Fibroblast of lung (primary cell): ENCODE data around the gene AFG3L2. TPM values are rescaled to one million over a fixed set of nuclear protein-coding genes. Genes with fewer than 3 reads are reported as not detected.

ENCODE experiments used
- DNase-seq, 2 donors: peaks; one replicate each; pipeline versions ENCODE4 v3.0.0 to v3.0.0-alpha.2; 2010; ENCODE audit warnings: low read depth in 2 of 2
- H2AFZ ChIP-seq: 2 replicates; pipeline ENCODE4 v1.5.1; 2012; ENCODE audit warnings: low read length, control low read depth, inconsistent platforms
- H3K27ac ChIP-seq: 2 replicates; pipeline ENCODE4 v1.5.1; 2011; ENCODE audit warnings: low read length, control low read depth; ENCODE audit not compliant: insufficient read depth
- H3K27me3 ChIP-seq: 2 replicates; pipeline ENCODE4 v1.5.1; 2011; ENCODE audit warnings: mild to moderate bottlenecking, low read length; ENCODE audit not compliant: control insufficient read depth, insufficient read depth
- H3K36me3 ChIP-seq: 2 replicates; pipeline ENCODE4 v1.5.1; 2011; ENCODE audit warnings: low read length; ENCODE audit not compliant: control insufficient read depth, insufficient read depth
- H3K4me1 ChIP-seq: 2 replicates; pipeline ENCODE4 v1.5.1; 2011; ENCODE audit warnings: low read length; ENCODE audit not compliant: control insufficient read depth, insufficient read depth; ENCODE audit errors: extremely low read depth
- H3K4me2 ChIP-seq: 2 replicates; pipeline ENCODE4 v1.5.1; 2011; ENCODE audit warnings: low read length, control low read depth; ENCODE audit not compliant: insufficient read depth; ENCODE audit errors: extremely low read depth
- H3K4me3 ChIP-seq, 4 experiments: fragments of 200-600 bp in 1 of 4; sonication (generic) in 1 of 4; replicated peaks in 1 of 4; 2 replicates each; pipeline ENCODE4 v1.5.1; 2011 to 2016; ENCODE audit warnings: low read length in 4 of 4, low read depth in 3 of 4, mild to moderate bottlenecking in 3 of 4, control low read depth in 2 of 4, inconsistent platforms in 1 of 4, mixed read lengths in 1 of 4; ENCODE audit not compliant: insufficient read depth in 1 of 4; ENCODE audit errors: control extremely low read depth in 1 of 4
- H3K79me2 ChIP-seq: 2 replicates; pipeline ENCODE4 v1.5.1; 2012; ENCODE audit warnings: mild to moderate bottlenecking, low read length, inconsistent platforms; ENCODE audit not compliant: control insufficient read depth, insufficient read depth
- H3K9ac ChIP-seq: 2 replicates; pipeline ENCODE4 v1.5.1; 2011; ENCODE audit warnings: mild to moderate bottlenecking, low read length, control low read depth; ENCODE audit not compliant: insufficient read depth
- H3K9me3 ChIP-seq: 2 replicates; pipeline ENCODE4 v1.5.1; 2012; ENCODE audit warnings: low read depth, low read length; ENCODE audit not compliant: control insufficient read depth, insufficient read depth
- H4K20me1 ChIP-seq: 2 replicates; pipeline ENCODE4 v1.5.1; 2011; ENCODE audit warnings: low read length; ENCODE audit not compliant: control insufficient read depth, insufficient read depth; ENCODE audit errors: extremely low read depth
- EZH2 ChIP-seq: IDR thresholded peaks from 2 replicates; pipeline ENCODE4 v1.5.1; 2012; ENCODE audit warnings: low read length, control low read depth, mild to moderate bottlenecking; ENCODE audit errors: missing control alignments
- polyA plus RNA-seq, 2 donors: library from polyadenylated mRNA; depleted of rRNA in 1 of 2; stranded (reverse) in 1 of 2; unstranded in 1 of 2; fragments of >200 nt; gene quantifications; 2 replicates each; pipeline ENCODE4 v1.2.1, GENCODE V29; 2011 to 2012; ENCODE audit warnings: missing spikeins in 1 of 2
- total RNA-seq: library from RNA; depleted of rRNA; stranded (reverse); fragments of >200 nt; gene quantifications from 2 replicates; pipeline ENCODE4 v1.2.1, GENCODE V29; 2014
- TF ChIP-seq, protein P1 (sequence below), 2 donors: IDR thresholded peaks in 1 of 2; conservative IDR thresholded peaks in 1 of 2; 1 replicate in 1 of 2; 2 replicates in 1 of 2; pipeline ENCODE4 v1.5.1; 2011 to 2012; ENCODE audit warnings: low read length in 2 of 2, control low read depth in 1 of 2, inconsistent platforms in 1 of 2, low read depth in 1 of 2, mild to moderate bottlenecking in 1 of 2

AFG3L2 gene
- total and polyA plus RNA-seq, 2 donors (not counting 1 experiment from before 2014, with no cell fraction given), result 38.3 to 41.0 TPM

DNA sequence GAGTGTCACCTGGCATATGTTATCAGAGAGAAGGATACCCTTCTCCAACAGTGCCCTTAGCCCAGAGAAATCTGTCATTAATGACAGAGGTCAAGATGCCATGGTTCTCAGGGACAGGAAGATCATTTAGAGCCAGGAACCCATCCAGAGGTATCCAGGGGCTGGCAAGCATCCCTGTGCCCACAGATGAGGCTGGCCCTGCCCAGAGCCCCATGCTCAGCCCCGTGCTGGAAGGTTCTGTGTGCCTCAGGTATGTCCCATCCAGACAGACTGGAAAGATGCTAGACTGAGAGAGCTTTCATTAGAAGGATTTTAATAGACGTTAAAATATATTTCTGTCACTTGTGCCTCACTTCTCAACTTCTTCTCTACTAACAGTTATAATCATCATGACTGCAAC lies 77.2 kb downstream of the AFG3L2 start:
- no peak overlapping the region for H3K27ac ChIP-seq
- TF ChIP-seq, protein P1, sequence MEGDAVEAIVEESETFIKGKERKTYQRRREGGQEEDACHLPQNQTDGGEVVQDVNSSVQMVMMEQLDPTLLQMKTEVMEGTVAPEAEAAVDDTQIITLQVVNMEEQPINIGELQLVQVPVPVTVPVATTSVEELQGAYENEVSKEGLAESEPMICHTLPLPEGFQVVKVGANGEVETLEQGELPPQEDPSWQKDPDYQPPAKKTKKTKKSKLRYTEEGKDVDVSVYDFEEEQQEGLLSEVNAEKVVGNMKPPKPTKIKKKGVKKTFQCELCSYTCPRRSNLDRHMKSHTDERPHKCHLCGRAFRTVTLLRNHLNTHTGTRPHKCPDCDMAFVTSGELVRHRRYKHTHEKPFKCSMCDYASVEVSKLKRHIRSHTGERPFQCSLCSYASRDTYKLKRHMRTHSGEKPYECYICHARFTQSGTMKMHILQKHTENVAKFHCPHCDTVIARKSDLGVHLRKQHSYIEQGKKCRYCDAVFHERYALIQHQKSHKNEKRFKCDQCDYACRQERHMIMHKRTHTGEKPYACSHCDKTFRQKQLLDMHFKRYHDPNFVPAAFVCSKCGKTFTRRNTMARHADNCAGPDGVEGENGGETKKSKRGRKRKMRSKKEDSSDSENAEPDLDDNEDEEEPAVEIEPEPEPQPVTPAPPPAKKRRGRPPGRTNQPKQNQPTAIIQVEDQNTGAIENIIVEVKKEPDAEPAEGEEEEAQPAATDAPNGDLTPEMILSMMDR (conservative IDR thresholded peaks at IDR 0.05 in 1 of 2, IDR thresholded peaks at IDR 0.05 in 1 of 2; ENCODE audit: low read depth in 1 of 2, low read length in 2 of 2), result no peak
- TF ChIP-seq EZH2, result no peak
- H3K4me2 ChIP-seq, result no peak overlapping the region
- H3K4me3 ChIP-seq, result no peak overlapping the region
- H4K20me1 ChIP-seq, result no peaks in the 10 kb centered on the region
- no peaks in the 10 kb centered on the region for H3K4me1 ChIP-seq
- H3K9me3 ChIP-seq, result no peaks in the 10 kb centered on the region
- DNase-seq, result no peak
- H2AFZ ChIP-seq, result no peak overlapping the region
- no peaks in the 10 kb centered on the region for H3K36me3 ChIP-seq
- H3K27me3 ChIP-seq, result no peaks in the 10 kb centered on the region
- no peak overlapping the region for H3K9ac ChIP-seq
- no peaks in the 10 kb centered on the region for H3K79me2 ChIP-seq

DNA sequence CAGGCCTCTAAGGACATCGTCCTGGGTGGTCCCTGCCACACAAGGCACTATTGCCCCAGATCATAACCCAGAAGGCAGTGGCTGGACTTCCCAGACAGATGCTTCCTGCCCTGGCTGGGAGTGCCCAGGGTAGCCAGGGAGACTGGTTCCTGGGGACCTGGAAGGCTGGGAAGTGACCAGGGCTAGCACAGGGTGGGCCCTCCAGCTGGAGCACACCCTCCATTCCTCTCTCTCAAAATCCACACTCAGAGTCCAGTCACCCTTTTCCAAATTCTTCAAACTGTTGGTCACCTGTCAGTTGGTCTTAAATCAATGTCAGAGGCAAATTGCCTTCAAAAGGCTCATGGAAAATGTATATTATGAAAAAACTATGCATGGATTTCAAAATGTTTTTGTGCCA lies 80.6 kb downstream of the AFG3L2 start:
- no peak overlapping the region for H3K4me3 ChIP-seq
- H3K27me3 ChIP-seq, result no peaks in the 10 kb centered on the region
- no peaks in the 10 kb centered on the region for H3K9me3 ChIP-seq
- no peak overlapping the region for H3K4me2 ChIP-seq
- no peak overlapping the region for H2AFZ ChIP-seq
- H4K20me1 ChIP-seq, result no peaks in the 10 kb centered on the region
- DNase-seq, result no peak
- H3K9ac ChIP-seq, result no peak overlapping the region
- no peak overlapping the region for H3K27ac ChIP-seq
- no peaks in the 10 kb centered on the region for H3K36me3 ChIP-seq
- no peaks in the 10 kb centered on the region for H3K79me2 ChIP-seq
- TF ChIP-seq, protein P1 (conservative IDR thresholded peaks at IDR 0.05 in 1 of 2, IDR thresholded peaks at IDR 0.05 in 1 of 2; ENCODE audit: low read depth in 1 of 2, low read length in 2 of 2), result no peak
- TF ChIP-seq EZH2, result no peak
- H3K4me1 ChIP-seq, result no peaks in the 10 kb centered on the region

DNA sequence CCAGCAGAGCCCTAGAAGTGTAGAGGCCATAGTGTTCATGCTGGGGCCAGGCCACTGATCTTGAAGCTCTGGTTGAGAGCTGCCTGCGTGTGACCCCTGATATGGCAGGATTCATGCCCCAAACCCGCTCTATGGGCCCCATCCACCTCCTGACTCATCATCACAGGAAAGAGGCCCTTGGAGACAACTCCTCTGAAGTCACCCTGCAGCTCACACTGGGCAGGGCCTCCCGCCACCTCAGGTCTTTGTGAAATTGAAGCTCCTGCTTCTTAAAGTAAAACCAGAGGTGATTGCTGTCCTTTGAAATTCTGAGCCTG lies 81.0 kb downstream of the AFG3L2 start:
- no peak for TF ChIP-seq EZH2
- TF ChIP-seq, protein P1 (conservative IDR thresholded peaks at IDR 0.05 in 1 of 2, IDR thresholded peaks at IDR 0.05 in 1 of 2; ENCODE audit: low read depth in 1 of 2, low read length in 2 of 2), result no peak
- no peak overlapping the region for H3K27ac ChIP-seq
- peak in 1 of 2 donors; percentile 28 for DNase-seq

More for the DNA sequence above, 81.0 kb downstream of the AFG3L2 start:
- H3K4me3 ChIP-seq, result no peak overlapping the region
- H3K4me1 ChIP-seq, result no peaks in the 10 kb centered on the region
- H3K4me2 ChIP-seq, result no peak overlapping the region
- no peaks in the 10 kb centered on the region for H3K79me2 ChIP-seq
- H4K20me1 ChIP-seq, result no peaks in the 10 kb centered on the region
- H3K9ac ChIP-seq, result no peak overlapping the region
- no peak overlapping the region for H2AFZ ChIP-seq
- H3K36me3 ChIP-seq, result no peaks in the 10 kb centered on the region
- no peaks in the 10 kb centered on the region for H3K9me3 ChIP-seq
- H3K27me3 ChIP-seq, result no peaks in the 10 kb centered on the region
